Measurements from ENCODE around the gene ITPRID2. TPM values are rescaled to one million over a fixed set of nuclear protein-coding genes. Genes with fewer than 3 reads are reported as not detected.

ITPRID2 gene
- total RNA-seq, 4 donors from 2014 or later = 80.3 to 162 (median 97.6) TPM

DNA sequence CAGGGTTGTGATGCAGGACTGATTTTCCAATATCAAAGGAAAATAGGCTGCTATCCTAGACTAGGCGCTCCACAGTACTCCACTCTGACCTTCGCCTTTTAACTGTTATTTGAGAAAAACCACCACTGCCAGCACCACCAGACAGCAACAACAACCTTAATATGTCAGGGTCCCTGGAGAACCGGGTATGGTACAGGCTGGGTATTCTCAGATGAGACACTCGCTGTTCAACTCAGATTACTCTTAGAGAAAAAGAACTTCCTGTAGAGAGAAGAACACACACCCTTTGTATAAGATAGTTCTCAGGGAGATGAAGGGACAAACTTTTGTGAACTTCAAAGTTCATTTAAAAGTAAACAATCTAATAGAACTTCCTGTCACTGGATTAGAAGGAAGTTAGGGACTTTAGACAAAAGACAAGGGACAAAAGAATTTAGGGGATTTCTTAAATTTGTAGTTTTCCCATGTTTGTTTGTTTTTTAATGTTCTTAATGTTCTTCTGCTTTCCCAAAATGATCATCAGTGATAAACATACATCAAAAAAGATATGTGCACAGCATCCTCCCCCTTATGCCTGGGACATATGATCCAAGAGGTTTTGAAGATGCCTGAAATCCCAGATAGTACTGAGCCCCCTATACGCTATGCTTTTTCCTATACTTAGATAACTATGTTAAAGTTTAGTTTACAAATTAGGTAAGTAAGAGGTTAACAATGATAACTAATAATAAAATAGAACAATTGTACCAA, 52.8 kb downstream of the ITPRID2 start:
- TF ChIP-seq, protein P1, sequence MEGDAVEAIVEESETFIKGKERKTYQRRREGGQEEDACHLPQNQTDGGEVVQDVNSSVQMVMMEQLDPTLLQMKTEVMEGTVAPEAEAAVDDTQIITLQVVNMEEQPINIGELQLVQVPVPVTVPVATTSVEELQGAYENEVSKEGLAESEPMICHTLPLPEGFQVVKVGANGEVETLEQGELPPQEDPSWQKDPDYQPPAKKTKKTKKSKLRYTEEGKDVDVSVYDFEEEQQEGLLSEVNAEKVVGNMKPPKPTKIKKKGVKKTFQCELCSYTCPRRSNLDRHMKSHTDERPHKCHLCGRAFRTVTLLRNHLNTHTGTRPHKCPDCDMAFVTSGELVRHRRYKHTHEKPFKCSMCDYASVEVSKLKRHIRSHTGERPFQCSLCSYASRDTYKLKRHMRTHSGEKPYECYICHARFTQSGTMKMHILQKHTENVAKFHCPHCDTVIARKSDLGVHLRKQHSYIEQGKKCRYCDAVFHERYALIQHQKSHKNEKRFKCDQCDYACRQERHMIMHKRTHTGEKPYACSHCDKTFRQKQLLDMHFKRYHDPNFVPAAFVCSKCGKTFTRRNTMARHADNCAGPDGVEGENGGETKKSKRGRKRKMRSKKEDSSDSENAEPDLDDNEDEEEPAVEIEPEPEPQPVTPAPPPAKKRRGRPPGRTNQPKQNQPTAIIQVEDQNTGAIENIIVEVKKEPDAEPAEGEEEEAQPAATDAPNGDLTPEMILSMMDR (IDR thresholded peaks at IDR 0.05; ENCODE audit: low read depth) = no peak

DNA sequence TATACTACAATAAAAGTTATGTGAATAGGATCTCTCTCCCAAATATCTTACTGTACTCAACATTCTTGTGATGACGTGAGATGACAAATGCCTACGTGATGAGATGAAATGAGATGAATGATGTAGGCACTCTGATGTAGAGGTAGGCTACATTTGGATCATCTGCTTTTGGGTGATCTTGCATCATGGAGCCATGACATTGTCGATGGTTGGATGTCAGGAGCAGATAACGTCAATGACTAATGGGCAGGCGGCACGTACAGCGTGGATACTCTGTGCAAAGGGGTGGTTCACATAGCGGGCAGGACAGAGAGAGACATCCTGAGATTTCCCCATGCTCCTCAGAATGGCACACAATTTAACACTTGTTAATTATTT, 53.4 kb downstream of the ITPRID2 start:
- TF ChIP-seq, protein P1 (IDR thresholded peaks at IDR 0.05; ENCODE audit: low read depth) = no peak

DNA sequence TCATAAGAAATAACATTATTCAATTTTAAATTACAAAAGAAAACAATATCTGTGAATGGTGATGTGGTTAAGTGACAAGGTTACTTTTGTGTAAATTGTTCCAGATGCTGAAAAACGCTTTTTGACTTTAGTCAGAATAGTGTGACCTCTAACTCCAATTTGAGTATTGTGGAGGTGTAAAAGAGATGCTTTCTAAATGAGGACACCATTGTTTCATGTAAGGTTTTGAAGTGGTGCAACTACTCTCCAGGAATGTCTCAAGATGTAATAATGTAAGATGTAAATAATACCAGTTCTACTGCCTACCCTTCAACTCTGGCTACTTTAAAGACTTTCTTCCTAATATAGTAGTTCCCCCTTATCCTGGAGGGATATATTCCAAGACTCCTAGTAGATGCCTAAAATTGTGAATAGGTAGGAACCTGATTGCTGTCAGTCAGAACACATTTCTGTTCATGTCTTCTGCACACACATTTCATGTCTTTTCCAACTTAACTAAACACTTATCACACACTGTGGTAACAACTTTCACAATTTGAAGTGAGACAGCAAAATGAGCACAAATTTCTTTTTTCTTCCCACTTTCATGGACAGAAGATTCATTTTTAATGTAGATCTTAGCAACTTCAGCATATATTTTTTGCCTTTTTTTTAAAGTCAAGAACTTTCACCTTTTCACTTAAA, 55.1 kb downstream of the ITPRID2 start:
- TF ChIP-seq, protein P1 (IDR thresholded peaks at IDR 0.05; ENCODE audit: low read depth) = no peak

DNA sequence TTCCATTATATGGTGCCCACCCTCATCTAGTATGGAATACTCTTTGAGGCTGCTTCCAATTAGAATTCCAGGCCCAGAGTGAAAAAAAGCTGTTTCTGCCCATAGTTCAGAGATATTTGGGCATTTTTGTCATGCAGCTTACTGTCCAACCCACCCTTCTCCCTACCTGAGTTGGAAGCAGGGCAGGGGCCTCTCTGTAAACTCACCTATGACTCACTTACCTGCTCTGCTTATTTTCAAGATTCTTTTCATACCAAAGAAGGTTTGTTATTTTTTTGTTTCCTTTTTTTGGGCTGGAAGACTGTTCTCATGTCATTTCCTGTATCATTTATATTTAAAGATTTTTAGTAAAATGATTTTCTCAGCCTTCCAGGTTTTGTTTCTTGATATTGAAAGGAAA, 55.7 kb downstream of the ITPRID2 start:
- TF ChIP-seq, protein P1 (IDR thresholded peaks at IDR 0.05; ENCODE audit: low read depth) = no peak

DNA sequence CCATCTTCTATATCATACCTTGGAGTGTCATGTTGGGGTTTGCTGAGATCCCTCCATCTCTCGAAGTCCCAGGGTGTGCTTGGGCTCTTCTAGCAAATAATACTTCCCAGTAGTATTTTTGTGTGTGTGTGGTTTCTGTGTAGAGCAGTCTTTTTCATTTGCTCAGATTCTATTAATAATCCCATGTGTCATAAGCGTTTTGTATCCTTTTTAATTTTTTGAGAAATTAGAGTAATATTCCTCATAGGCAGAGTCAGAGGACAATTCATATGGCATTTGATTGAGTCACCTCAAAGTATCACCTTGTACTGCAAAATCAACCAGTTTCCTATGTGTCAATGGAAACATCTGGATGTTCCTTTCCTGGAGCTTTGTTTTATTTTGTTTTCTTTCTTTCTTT, 56.7 kb downstream of the ITPRID2 start:
- TF ChIP-seq, protein P1 (IDR thresholded peaks at IDR 0.05; ENCODE audit: low read depth) = no peak

DNA sequence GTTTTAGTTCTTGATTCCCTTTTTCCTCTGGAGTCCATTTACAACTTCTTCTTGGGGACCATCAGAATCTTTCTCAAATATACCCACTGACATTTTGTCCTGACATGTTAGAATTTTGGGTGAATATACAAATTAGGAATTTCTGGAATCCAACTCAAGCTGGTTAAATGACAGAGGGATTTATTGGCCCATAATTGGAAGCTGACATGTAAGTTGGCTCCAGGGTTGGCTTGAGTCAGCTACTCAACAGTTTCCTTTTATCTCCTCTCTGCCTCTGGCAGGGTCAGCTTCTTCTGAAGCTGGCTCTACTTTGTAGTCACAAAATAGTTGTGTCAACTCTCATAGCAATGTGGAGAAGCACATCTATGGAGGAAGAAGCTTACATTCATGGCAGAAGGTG, 57.5 kb downstream of the ITPRID2 start:
- TF ChIP-seq, protein P1 (IDR thresholded peaks at IDR 0.05; ENCODE audit: low read depth) = no peak

DNA sequence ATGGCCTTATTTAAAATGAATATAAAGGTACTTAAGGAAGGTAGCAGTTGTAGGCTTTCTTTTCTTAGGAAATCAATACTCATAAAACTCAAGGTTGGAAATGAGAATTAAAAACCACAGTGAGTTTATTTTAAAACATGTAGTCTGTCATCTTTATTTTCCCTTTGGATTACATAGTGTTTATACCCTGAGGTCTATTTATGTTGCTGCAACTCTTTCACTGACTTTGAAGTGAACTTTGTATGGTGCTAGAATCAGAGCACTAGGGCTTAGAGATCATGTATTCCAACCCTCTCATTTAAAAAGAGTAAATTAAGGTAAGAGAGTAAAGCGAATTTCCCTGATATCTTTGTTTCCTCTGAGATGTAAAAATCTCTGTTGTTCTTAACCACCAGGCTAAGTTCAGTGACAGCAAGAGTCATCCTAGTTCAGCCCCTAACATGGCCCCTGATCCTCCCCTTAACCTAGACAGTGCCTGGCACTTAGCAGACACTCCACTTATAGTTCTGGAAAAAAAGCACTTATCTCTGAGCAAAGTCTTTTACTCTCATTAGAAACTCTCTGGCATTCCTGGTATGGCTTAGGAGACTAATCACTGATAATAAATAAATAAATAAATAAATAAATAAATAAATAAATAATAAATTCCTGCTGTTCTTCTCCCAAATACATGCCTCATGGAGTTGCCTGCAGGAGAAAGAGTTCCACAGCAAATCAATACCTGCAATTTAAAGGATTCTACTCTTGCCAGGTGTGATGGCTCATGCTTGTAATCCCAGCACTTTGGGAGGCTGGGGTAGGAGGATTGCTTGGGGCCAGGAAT, 61.1 kb downstream of the ITPRID2 start:
- TF ChIP-seq, protein P1 (IDR thresholded peaks at IDR 0.05; ENCODE audit: low read depth) = no peak
